ENCODE data around the gene BAZ2A.

DNA sequence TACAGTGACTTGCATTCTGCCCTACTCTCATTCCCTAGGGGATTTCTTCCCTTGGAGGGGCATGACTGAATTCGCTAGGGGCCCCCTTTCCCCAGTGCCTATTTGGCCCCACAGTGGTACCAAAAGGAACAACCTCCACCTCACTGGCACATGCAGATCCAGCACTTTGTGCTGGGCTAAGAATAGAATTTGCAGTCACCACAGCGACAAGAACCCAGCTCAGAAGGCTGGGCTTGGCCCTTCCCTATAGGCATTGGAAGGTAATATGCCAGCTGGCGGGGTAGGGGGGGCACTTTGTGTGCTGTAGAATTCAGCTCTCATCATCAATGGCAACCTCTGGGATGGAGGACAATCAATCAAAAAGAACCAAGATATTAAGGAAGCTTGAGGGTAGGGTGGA, 13.9 kb downstream of the BAZ2A start:
- TF ChIP-seq RCOR1 (IDR thresholded peaks at IDR 0.05; ENCODE audit: low read depth, low read length) (no peak), KDM5A (IDR thresholded peaks at IDR 0.05) (no peak), SMC3 (IDR thresholded peaks at IDR 0.05) (no peak), HDAC2 (IDR thresholded peaks at IDR 0.05) (no peak), POLR2AphosphoS2 (conservative IDR thresholded peaks at IDR 0.05; ENCODE audit: low read length) (no peak), CEBPB (IDR thresholded peaks at IDR 0.05) (no peak), MYC (IDR thresholded peaks at IDR 0.05; ENCODE audit: borderline replicate concordance, low read length) (no peak), ESRRA (IDR thresholded peaks at IDR 0.05; ENCODE audit: borderline replicate concordance, low read length) (no peak), RNF2 (IDR thresholded peaks at IDR 0.05; ENCODE audit: borderline replicate concordance, low read depth) (no peak)
- TF ChIP-seq, protein P1, sequence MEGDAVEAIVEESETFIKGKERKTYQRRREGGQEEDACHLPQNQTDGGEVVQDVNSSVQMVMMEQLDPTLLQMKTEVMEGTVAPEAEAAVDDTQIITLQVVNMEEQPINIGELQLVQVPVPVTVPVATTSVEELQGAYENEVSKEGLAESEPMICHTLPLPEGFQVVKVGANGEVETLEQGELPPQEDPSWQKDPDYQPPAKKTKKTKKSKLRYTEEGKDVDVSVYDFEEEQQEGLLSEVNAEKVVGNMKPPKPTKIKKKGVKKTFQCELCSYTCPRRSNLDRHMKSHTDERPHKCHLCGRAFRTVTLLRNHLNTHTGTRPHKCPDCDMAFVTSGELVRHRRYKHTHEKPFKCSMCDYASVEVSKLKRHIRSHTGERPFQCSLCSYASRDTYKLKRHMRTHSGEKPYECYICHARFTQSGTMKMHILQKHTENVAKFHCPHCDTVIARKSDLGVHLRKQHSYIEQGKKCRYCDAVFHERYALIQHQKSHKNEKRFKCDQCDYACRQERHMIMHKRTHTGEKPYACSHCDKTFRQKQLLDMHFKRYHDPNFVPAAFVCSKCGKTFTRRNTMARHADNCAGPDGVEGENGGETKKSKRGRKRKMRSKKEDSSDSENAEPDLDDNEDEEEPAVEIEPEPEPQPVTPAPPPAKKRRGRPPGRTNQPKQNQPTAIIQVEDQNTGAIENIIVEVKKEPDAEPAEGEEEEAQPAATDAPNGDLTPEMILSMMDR (IDR thresholded peaks at IDR 0.05), result no peak
- TF ChIP-seq, protein P2, sequence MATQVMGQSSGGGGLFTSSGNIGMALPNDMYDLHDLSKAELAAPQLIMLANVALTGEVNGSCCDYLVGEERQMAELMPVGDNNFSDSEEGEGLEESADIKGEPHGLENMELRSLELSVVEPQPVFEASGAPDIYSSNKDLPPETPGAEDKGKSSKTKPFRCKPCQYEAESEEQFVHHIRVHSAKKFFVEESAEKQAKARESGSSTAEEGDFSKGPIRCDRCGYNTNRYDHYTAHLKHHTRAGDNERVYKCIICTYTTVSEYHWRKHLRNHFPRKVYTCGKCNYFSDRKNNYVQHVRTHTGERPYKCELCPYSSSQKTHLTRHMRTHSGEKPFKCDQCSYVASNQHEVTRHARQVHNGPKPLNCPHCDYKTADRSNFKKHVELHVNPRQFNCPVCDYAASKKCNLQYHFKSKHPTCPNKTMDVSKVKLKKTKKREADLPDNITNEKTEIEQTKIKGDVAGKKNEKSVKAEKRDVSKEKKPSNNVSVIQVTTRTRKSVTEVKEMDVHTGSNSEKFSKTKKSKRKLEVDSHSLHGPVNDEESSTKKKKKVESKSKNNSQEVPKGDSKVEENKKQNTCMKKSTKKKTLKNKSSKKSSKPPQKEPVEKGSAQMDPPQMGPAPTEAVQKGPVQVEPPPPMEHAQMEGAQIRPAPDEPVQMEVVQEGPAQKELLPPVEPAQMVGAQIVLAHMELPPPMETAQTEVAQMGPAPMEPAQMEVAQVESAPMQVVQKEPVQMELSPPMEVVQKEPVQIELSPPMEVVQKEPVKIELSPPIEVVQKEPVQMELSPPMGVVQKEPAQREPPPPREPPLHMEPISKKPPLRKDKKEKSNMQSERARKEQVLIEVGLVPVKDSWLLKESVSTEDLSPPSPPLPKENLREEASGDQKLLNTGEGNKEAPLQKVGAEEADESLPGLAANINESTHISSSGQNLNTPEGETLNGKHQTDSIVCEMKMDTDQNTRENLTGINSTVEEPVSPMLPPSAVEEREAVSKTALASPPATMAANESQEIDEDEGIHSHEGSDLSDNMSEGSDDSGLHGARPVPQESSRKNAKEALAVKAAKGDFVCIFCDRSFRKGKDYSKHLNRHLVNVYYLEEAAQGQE (IDR thresholded peaks at IDR 0.05), result no peak
- TF ChIP-seq, protein P3, sequence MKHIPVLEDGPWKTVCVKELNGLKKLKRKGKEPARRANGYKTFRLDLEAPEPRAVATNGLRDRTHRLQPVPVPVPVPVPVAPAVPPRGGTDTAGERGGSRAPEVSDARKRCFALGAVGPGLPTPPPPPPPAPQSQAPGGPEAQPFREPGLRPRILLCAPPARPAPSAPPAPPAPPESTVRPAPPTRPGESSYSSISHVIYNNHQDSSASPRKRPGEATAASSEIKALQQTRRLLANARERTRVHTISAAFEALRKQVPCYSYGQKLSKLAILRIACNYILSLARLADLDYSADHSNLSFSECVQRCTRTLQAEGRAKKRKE (CRISPR knock-in tag; IDR thresholded peaks at IDR 0.05; ENCODE audit: low read depth), result no peak
- TF ChIP-seq, protein P4, sequence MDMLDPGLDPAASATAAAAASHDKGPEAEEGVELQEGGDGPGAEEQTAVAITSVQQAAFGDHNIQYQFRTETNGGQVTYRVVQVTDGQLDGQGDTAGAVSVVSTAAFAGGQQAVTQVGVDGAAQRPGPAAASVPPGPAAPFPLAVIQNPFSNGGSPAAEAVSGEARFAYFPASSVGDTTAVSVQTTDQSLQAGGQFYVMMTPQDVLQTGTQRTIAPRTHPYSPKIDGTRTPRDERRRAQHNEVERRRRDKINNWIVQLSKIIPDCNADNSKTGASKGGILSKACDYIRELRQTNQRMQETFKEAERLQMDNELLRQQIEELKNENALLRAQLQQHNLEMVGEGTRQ (IDR thresholded peaks at IDR 0.05), result no peak

All from A549 (cell line).